A673 (cell line): Measurements from ENCODE around the gene ASPSCR1.

ENCODE experiments used
- EZH2 ChIP-seq: fragments of 200-600 bp; sonication (generic); IDR thresholded peaks from 2 replicates; pipeline ENCODE4 v1.6.1; 2017; ENCODE audit warnings: borderline replicate concordance, low read depth, mild to moderate bottlenecking, mixed read lengths, antibody characterized with exemption, low read length; ENCODE audit not compliant: poor library complexity, severe bottlenecking
- TF ChIP-seq, protein P1 (sequence below): fragments of 300-800, 200-600 bp; sonication (generic); conservative IDR thresholded peaks from 2 replicates; pipeline ENCODE4 v1.5.1; 2017; ENCODE audit warnings: low read depth, mild to moderate bottlenecking, antibody characterized with exemption, low read length, moderate library complexity, mixed read lengths

DNA sequence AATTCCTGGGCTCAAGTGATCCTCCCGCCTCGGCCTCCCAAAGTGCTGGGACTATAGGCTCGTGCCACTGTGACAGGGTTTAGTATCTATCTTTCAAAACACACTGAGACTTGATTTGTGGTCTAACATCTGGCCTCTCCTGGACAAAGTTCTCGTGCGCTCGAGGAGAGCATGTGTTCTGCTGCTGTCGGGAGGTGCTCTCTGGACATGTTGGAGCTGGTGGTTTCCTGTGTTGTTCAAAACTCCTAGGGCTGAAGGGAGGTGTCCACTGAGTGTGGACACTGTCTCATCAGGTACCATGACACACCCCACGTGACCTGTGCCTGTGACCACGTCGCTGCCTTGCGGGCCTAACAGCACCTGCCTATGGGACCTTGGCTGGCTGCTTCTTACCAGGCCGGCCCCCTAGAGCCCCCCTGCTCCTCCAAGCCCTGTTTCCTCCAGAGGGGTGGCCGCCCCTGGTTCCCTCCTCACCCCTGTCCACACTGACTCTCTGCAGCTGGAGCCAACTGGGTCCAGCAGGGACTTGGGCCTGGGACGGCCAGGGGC, 68.6 kb downstream of the ASPSCR1 start:
- TF ChIP-seq, protein P1, sequence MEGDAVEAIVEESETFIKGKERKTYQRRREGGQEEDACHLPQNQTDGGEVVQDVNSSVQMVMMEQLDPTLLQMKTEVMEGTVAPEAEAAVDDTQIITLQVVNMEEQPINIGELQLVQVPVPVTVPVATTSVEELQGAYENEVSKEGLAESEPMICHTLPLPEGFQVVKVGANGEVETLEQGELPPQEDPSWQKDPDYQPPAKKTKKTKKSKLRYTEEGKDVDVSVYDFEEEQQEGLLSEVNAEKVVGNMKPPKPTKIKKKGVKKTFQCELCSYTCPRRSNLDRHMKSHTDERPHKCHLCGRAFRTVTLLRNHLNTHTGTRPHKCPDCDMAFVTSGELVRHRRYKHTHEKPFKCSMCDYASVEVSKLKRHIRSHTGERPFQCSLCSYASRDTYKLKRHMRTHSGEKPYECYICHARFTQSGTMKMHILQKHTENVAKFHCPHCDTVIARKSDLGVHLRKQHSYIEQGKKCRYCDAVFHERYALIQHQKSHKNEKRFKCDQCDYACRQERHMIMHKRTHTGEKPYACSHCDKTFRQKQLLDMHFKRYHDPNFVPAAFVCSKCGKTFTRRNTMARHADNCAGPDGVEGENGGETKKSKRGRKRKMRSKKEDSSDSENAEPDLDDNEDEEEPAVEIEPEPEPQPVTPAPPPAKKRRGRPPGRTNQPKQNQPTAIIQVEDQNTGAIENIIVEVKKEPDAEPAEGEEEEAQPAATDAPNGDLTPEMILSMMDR, result no peak
- TF ChIP-seq EZH2, result no peak
